GM23338 (cell line): ENCODE results near the gene PMPCB. TPM values are rescaled to one million over a fixed set of nuclear protein-coding genes. Genes with fewer than 3 reads are reported as not detected.

Source experiments
- ATAC-seq: fragments of 200-7000 bp; cut with Tn5 transposase; 3 replicates; pipeline ENCODE4 v1.9.1; 2020
- DNase-seq: peaks from one replicate; pipeline ENCODE4 v3.0.0-alpha.2; 2015; ENCODE audit warnings: low spot score
- H2AFZ ChIP-seq: fragments of 200-600 bp; sonication (generic); 2 replicates; pipeline ENCODE4 v1.8.0; 2016; ENCODE audit warnings: antibody characterized with exemption, mild to moderate bottlenecking, moderate library complexity
- H3F3A ChIP-seq: fragments of 200-600 bp; sonication (generic); replicated peaks from 2 replicates; pipeline ENCODE4 v1.8.0; 2017; ENCODE audit warnings: antibody characterized with exemption, mixed run types, low read depth
- H3K27ac ChIP-seq: fragments of 200-600 bp; sonication (generic); 2 replicates; pipeline ENCODE4 v1.6.1; 2016; ENCODE audit warnings: low read depth
- H3K27me3 ChIP-seq: fragments of 200-600 bp; sonication (generic); 2 replicates; pipeline ENCODE4 v1.8.0; 2016; ENCODE audit warnings: mild to moderate bottlenecking, mixed run types, moderate library complexity; ENCODE audit not compliant: insufficient read depth
- H3K36me3 ChIP-seq: fragments of 200-600 bp; sonication (generic); 2 replicates; pipeline ENCODE4 v1.8.0; 2016; ENCODE audit warnings: mild to moderate bottlenecking; ENCODE audit not compliant: insufficient read depth
- H3K4me1 ChIP-seq: fragments of 200-600 bp; sonication (generic); 2 replicates; pipeline ENCODE4 v1.8.0; 2016; ENCODE audit warnings: mild to moderate bottlenecking, moderate library complexity; ENCODE audit not compliant: insufficient read depth
- H3K4me2 ChIP-seq: fragments of 200-600 bp; sonication (generic); 2 replicates; pipeline ENCODE4 v1.7.1; 2017; ENCODE audit warnings: mixed run types
- H3K4me3 ChIP-seq: fragments of 200-600 bp; sonication (generic); 2 replicates; pipeline ENCODE4 v1.6.1; 2016; ENCODE audit warnings: mixed run types
- H3K79me2 ChIP-seq: fragments of 200-600 bp; sonication (generic); replicated peaks from 2 replicates; pipeline ENCODE4 v1.8.0; 2017; ENCODE audit warnings: mild to moderate bottlenecking; ENCODE audit not compliant: insufficient read depth
- H3K9me2 ChIP-seq: fragments of 200-600 bp; sonication (generic); 2 replicates; pipeline ENCODE4 v1.8.0; 2017; ENCODE audit not compliant: insufficient read depth
- H4K20me1 ChIP-seq: fragments of 200-600 bp; sonication (generic); replicated peaks from 2 replicates; pipeline ENCODE4 v1.8.0; 2017; ENCODE audit warnings: mild to moderate bottlenecking; ENCODE audit not compliant: insufficient read depth
- H3K27ac Mint-ChIP-seq: 2 replicates; pipeline ENCODE4 v1.8.0; 2020; ENCODE audit warnings: inconsistent platforms, mild to moderate bottlenecking, moderate library complexity, mixed read lengths
- H3K27me3 Mint-ChIP-seq: 3 replicates; pipeline ENCODE4 v1.8.0; 2022; ENCODE audit warnings: low read depth, mild to moderate bottlenecking, moderate library complexity, mixed read lengths, inconsistent platforms; ENCODE audit not compliant: insufficient read depth, poor library complexity
- H3K36me3 Mint-ChIP-seq: 3 replicates; pipeline ENCODE4 v1.8.0; 2021; ENCODE audit warnings: low read depth, mild to moderate bottlenecking, inconsistent platforms, moderate library complexity, mixed read lengths
- H3K4me1 Mint-ChIP-seq: 3 replicates; pipeline ENCODE4 v1.8.0; 2020; ENCODE audit warnings: mild to moderate bottlenecking, inconsistent platforms, mixed read lengths
- H3K4me3 Mint-ChIP-seq: 3 replicates; pipeline ENCODE4 v1.8.0; 2021; ENCODE audit warnings: moderate library complexity, mild to moderate bottlenecking, inconsistent platforms, mixed read lengths
- H3K9me3 Mint-ChIP-seq: 3 replicates; pipeline ENCODE4 v1.8.0; 2020; ENCODE audit warnings: moderate library complexity, mild to moderate bottlenecking, inconsistent platforms, mixed read lengths
- CREB1 ChIP-seq: fragments of 250-450 bp; sonication (Bioruptor Pico); IDR thresholded peaks from 2 replicates; pipeline ENCODE4 v1.5.0; 2020; ENCODE audit warnings: low read depth, mild to moderate bottlenecking, moderate library complexity
- CTCF ChIP-seq, 2 experiments: fragments of 200-600 bp in 1 of 2; sonication (generic) in 1 of 2; conservative IDR thresholded peaks; 2 replicates each; pipeline versions ENCODE4 v1.5.1 to v1.6.1; 2016 to 2017; ENCODE audit warnings: antibody characterized with exemption in 2 of 2, low read depth in 2 of 2, mild to moderate bottlenecking in 2 of 2, moderate library complexity in 1 of 2
- EZH2 ChIP-seq: fragments of 200-600 bp; sonication (generic); IDR thresholded peaks from one replicate; pipeline ENCODE4 v1.8.0; 2017; ENCODE audit warnings: antibody characterized with exemption, mild to moderate bottlenecking, low read depth; ENCODE audit not compliant: unreplicated experiment
- EZH2phosphoT487 ChIP-seq: fragments of 200-600 bp; sonication (generic); IDR thresholded peaks from one replicate; pipeline ENCODE4 v1.8.1; 2018; ENCODE audit warnings: antibody characterized with exemption; ENCODE audit not compliant: unreplicated experiment
- NANOG ChIP-seq: IDR thresholded peaks from 2 replicates; pipeline ENCODE4 v1.6.1; 2016; ENCODE audit warnings: antibody characterized with exemption, borderline replicate concordance
- POLR2AphosphoS5 ChIP-seq: IDR thresholded peaks from 2 replicates; pipeline ENCODE4 v1.6.1; 2016; ENCODE audit warnings: antibody characterized with exemption, low read depth
- STAT1 ChIP-seq: IDR thresholded peaks from one replicate; pipeline ENCODE4 v1.6.1; 2016; ENCODE audit warnings: antibody characterized with exemption; ENCODE audit not compliant: unreplicated experiment
- ZNF114 ChIP-seq: fragments of 250-450 bp; sonication (Bioruptor Pico); IDR thresholded peaks from 2 replicates; pipeline ENCODE4 v1.5.0; 2020; ENCODE audit warnings: mild to moderate bottlenecking, moderate library complexity
- ZNF331 ChIP-seq: fragments of 250-450 bp; sonication (Bioruptor Pico); IDR thresholded peaks from 2 replicates; pipeline ENCODE4 v1.5.0; 2020; ENCODE audit warnings: low read depth, mild to moderate bottlenecking, moderate library complexity
- polyA plus RNA-seq: library from polyadenylated mRNA; unstranded; fragments of >200 nt; fragmentation: Nextera tagmentation; extraction: Ambion mirVana; gene quantifications from 2 replicates; pipeline ENCODE4 v1.2.1, GENCODE V29; 2016
- total RNA-seq: library from RNA; depleted of rRNA; stranded (reverse); fragments of >200 nt; shearing (Covaris generic); gene quantifications from 2 replicates; pipeline ENCODE4 v1.2.3, GENCODE V29; 2014
- TF ChIP-seq, protein P1 (sequence below): IDR thresholded peaks from one replicate; pipeline ENCODE4 v1.6.1; 2018; ENCODE audit warnings: antibody characterized with exemption; ENCODE audit not compliant: unreplicated experiment
- TF ChIP-seq, protein P2 (sequence below): IDR thresholded peaks from 2 replicates; pipeline ENCODE4 v1.6.1; 2016; ENCODE audit warnings: antibody characterized with exemption

The PMPCB gene
- total and polyA plus RNA-seq, 2 experiments from 2014 or later, result 55.0 to 90.0 TPM

- TF ChIP-seq STAT1, result no peak
- TF ChIP-seq EZH2phosphoT487, result no peak
- TF ChIP-seq, protein P1, sequence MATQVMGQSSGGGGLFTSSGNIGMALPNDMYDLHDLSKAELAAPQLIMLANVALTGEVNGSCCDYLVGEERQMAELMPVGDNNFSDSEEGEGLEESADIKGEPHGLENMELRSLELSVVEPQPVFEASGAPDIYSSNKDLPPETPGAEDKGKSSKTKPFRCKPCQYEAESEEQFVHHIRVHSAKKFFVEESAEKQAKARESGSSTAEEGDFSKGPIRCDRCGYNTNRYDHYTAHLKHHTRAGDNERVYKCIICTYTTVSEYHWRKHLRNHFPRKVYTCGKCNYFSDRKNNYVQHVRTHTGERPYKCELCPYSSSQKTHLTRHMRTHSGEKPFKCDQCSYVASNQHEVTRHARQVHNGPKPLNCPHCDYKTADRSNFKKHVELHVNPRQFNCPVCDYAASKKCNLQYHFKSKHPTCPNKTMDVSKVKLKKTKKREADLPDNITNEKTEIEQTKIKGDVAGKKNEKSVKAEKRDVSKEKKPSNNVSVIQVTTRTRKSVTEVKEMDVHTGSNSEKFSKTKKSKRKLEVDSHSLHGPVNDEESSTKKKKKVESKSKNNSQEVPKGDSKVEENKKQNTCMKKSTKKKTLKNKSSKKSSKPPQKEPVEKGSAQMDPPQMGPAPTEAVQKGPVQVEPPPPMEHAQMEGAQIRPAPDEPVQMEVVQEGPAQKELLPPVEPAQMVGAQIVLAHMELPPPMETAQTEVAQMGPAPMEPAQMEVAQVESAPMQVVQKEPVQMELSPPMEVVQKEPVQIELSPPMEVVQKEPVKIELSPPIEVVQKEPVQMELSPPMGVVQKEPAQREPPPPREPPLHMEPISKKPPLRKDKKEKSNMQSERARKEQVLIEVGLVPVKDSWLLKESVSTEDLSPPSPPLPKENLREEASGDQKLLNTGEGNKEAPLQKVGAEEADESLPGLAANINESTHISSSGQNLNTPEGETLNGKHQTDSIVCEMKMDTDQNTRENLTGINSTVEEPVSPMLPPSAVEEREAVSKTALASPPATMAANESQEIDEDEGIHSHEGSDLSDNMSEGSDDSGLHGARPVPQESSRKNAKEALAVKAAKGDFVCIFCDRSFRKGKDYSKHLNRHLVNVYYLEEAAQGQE, result no peak
- no peak for TF ChIP-seq EZH2
- TF ChIP-seq NANOG, result no peak
- no peak for TF ChIP-seq ZNF114 (CRISPR knock-in tag)
These were observed 46.7 kb downstream of the PMPCB start (continued) for GRCh38 chr7:103343758-103344452.

DNA sequence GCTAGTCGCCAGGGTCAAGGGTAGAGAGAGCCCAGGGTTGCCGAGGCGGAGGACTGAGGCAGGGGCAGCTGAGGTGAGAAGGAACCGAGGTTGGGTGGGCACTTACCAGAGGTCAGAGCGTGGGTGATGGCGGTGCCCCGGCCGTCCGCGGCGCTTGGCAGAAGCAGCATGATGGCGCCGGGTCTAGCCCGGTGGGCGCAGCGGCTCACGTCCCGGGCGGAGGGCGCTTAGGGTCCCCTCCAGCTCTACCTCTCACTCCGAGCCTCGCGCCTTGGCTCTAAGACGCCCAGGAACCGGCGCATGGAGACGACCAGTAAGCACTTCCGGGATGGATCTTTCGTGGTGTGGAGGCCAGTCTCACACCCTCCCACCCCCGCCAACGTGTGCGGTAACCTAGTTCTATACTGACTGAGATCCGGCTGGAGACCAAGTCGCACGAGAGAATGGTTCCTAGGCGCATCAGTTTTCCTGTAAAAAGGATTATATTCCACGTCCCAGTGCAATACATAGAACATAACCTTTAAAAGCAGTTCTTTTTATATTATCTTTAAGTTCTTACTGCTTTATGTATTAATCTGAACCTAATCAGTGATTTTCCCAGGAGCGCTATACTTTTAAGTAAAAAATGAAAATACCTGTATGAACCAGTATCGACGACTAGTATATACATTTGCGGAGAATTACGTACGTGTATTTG is 47.4 kb downstream of the PMPCB start, which contains the start of gene DNAJC2:
Gene DNAJC2 (minus strand): TSS at position 315 of the 697 bp plus-strand sequence. CDS start 145 bp downstream, at position 170.
- Histone ChIP-seq H2AFZ (peak within 1 kb of the TSS; percentile 91), H3K9me2 (no peaks in the 10 kb centered on the region), H3K4me2 (peak within 1 kb of the TSS; percentile 97), H3K27ac (peak within 1 kb of the TSS; percentile 68), H3F3A (no peaks in the 10 kb centered on the region), H3K4me3 (peak within 1 kb of the TSS; percentile 91), H3K36me3 (peaks cover 22% of the 10 kb centered on the region), H3K4me1 (peaks cover 19% of the 10 kb centered on the region; the same call in 1 of the 2 replicates), H3K79me2 (peaks cover 70% of the 10 kb centered on the region), H4K20me1 (peaks cover 24% of the 10 kb centered on the region), H3K27me3 (no peaks in the 10 kb centered on the region)
- H3K9me3 Mint-ChIP-seq, result no peaks in the 10 kb centered on the region
- peaks cover 10% of the 10 kb centered on the region for H3K27me3 Mint-ChIP-seq
- TF ChIP-seq CREB1 (peak; percentile 77), CTCF (conservative IDR thresholded peaks at IDR 0.05; ENCODE audit: low read depth in 2 of 2) (no peak), ZNF331 (CRISPR knock-in tag) (no peak), POLR2AphosphoS5 (peak; percentile 80)
- TF ChIP-seq, protein P2, sequence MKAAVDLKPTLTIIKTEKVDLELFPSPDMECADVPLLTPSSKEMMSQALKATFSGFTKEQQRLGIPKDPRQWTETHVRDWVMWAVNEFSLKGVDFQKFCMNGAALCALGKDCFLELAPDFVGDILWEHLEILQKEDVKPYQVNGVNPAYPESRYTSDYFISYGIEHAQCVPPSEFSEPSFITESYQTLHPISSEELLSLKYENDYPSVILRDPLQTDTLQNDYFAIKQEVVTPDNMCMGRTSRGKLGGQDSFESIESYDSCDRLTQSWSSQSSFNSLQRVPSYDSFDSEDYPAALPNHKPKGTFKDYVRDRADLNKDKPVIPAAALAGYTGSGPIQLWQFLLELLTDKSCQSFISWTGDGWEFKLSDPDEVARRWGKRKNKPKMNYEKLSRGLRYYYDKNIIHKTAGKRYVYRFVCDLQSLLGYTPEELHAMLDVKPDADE, result peak; percentile 75
- peak within 1 kb of the TSS; percentile 93 for H3K4me3 Mint-ChIP-seq
- peak within 1 kb of the TSS; percentile 99 for H3K27ac Mint-ChIP-seq
- peaks cover 12% of the 10 kb centered on the region for H3K4me1 Mint-ChIP-seq
- peaks cover 29% of the 10 kb centered on the region for H3K36me3 Mint-ChIP-seq
- peak; percentile 96 for DNase-seq
- peak; percentile 93 for ATAC-seq
